ENCODE data around the gene UBA1.
"Not testable (repeated sequence)": the region's sequence is repeated elsewhere in the genome, so short reads cannot be mapped to it uniquely, and the experiment has no call there.

Gene UBA1

DNA sequence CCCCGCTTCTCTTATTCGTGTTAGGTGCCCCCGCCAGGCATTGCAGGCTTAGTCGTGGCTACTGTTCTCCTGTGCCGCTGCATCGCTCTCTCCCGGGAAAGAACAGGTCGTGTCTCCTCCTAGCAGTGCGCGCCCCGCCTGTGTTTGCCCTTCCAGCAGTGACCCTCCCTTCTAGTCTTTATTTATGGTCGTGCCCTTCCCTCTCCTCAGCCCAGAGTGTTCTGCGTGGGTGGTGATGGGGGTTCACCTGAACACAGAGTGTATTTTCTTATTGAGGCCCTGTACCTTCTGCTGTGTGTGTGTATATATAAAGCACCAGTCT is 54.3 kb downstream of the UBA1 start:
- Histone ChIP-seq H3K9me3 (ENCODE audit: insufficient read depth, low read length) (no peaks in the 10 kb centered on the region), H3K36me3 (ENCODE audit: insufficient read depth, insufficient read length, low read length) (peaks cover 58% of the 10 kb centered on the region)
- no peak for DNase-seq (ENCODE audit: low read depth, low spot score)

DNA sequence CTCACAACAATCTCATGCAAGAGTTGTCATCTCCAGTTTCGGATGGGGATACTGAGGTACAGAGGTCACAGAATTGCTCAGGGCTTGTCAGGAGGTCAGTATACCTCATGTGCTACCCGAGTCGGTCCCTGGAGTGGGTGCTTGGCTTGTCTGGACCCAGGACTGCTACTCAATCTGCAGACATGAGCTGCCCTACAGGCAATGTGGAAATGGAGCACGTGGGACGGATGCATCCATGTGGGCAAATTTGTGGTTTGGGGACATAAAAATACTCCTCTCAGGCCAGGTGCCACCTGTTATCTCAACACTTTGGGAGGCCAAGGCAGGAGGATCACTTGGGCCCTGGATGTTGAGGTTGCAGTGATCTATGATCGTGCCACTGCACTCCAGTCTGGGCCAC is 54.9 kb downstream of the UBA1 start:
- TF ChIP-seq YY1 (IDR thresholded peaks at IDR 0.05; ENCODE audit: insufficient read depth, insufficient read length), result no peak
- TF ChIP-seq SUZ12 (IDR thresholded peaks at IDR 0.05; ENCODE audit: extremely low read depth, insufficient read depth, insufficient read length), result no peak
- no peak for TF ChIP-seq ZNF274 (IDR thresholded peaks at IDR 0.05; ENCODE audit: low read depth, low read length)
- no peak overlapping the region for H3K4me3 ChIP-seq (ENCODE audit: insufficient read length, low read depth)
- no peaks in the 10 kb centered on the region for H3K27me3 ChIP-seq (ENCODE audit: insufficient read depth, insufficient read length)
- no peaks in the 10 kb centered on the region for H3K4me1 ChIP-seq (ENCODE audit: insufficient read depth, insufficient read length)
- H3K36me3 ChIP-seq (ENCODE audit: insufficient read depth, insufficient read length, low read length), result peaks cover 54% of the 10 kb centered on the region
- DNase-seq (ENCODE audit: low read depth, low spot score), result no peak
- H3K9me3 ChIP-seq (ENCODE audit: insufficient read depth, low read length), result no peaks in the 10 kb centered on the region
- H3K9ac ChIP-seq (ENCODE audit: insufficient read length, low read depth), result no peak overlapping the region

More for the DNA sequence above, 54.3 kb downstream of the UBA1 start:
- TF ChIP-seq YY1 (IDR thresholded peaks at IDR 0.05; ENCODE audit: insufficient read depth, insufficient read length), result no peak
- Histone ChIP-seq H3K4me1 (ENCODE audit: insufficient read depth, insufficient read length) (no peaks in the 10 kb centered on the region), H3K9ac (ENCODE audit: insufficient read length, low read depth) (no peak overlapping the region), H3K27me3 (ENCODE audit: insufficient read depth, insufficient read length) (no peaks in the 10 kb centered on the region), H3K4me3 (ENCODE audit: insufficient read length, low read depth) (no peak overlapping the region)

DNA sequence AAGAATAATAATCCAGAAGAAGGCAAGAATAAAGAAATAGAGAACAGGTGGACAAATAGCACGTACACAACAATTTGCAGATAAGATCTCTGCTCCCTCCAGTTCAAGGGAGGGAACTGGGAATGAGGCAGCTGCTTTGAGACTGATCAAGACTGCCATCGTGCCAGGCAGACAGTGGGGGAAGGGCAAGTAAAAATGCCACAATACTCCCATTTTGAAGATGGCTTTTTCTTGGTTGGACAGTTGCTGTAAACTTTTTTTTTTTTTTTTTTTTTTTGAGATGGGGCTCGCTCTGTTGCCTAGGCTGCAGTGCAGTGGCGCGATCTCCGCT is 56.4 kb downstream of the UBA1 start:
- H3K9me3 ChIP-seq (ENCODE audit: insufficient read depth, low read length), result no peaks in the 10 kb centered on the region
- TF ChIP-seq YY1 (IDR thresholded peaks at IDR 0.05; ENCODE audit: insufficient read depth, insufficient read length) (no peak), ZNF274 (IDR thresholded peaks at IDR 0.05; ENCODE audit: low read depth, low read length) (no peak), SUZ12 (IDR thresholded peaks at IDR 0.05; ENCODE audit: extremely low read depth, insufficient read depth, insufficient read length) (no peak)
- H3K4me1 ChIP-seq (ENCODE audit: insufficient read depth, insufficient read length), result no peaks in the 10 kb centered on the region
- no peak overlapping the region for H3K9ac ChIP-seq (ENCODE audit: insufficient read length, low read depth)
- no peak overlapping the region for H3K4me3 ChIP-seq (ENCODE audit: insufficient read length, low read depth)
- no peaks in the 10 kb centered on the region for H3K27me3 ChIP-seq (ENCODE audit: insufficient read depth, insufficient read length)
- DNase-seq (ENCODE audit: low read depth, low spot score), result no peak
- H3K36me3 ChIP-seq (ENCODE audit: insufficient read depth, insufficient read length, low read length), result peaks cover 41% of the 10 kb centered on the region

GRCh38 chrX:47257620-47258019 is 64.0 kb downstream of the UBA1 start:
- not testable (repeated sequence) for H3K36me3 ChIP-seq (ENCODE audit: insufficient read depth, insufficient read length, low read length); H3K27me3 ChIP-seq (ENCODE audit: insufficient read depth, insufficient read length)

More at GRCh38 chrX:47257620-47258019, 64.0 kb downstream of the UBA1 start:
- not testable (repeated sequence) for DNase-seq (ENCODE audit: low read depth, low spot score); H3K4me1 ChIP-seq (ENCODE audit: insufficient read depth, insufficient read length); H3K9ac ChIP-seq (ENCODE audit: insufficient read length, low read depth); H3K9me3 ChIP-seq (ENCODE audit: insufficient read depth, low read length); H3K4me3 ChIP-seq (ENCODE audit: insufficient read length, low read depth)

Measured in NT2/D1 (cell line).